IMR-90 (cell line): ENCODE measurements around the gene UBE3B. TPM values are rescaled to one million over a fixed set of nuclear protein-coding genes. Genes with fewer than 3 reads are reported as not detected.
A peak's percentile ranks its signal among the peaks of the same experiment; 100 is the strongest.

Experiments
- ATAC-seq: fragments of 200-7000 bp; cut with Tn5 transposase; 2 replicates; pipeline ENCODE4 v1.9.1; 2020; ENCODE audit warnings: low read depth, mild to moderate bottlenecking, moderate library complexity
- BruUV-seq: library from RNA; stranded (reverse); fragments of 400-500 nt; replicated peaks from 2 replicates; lab custom pipeline; 2021; lab: Mats Ljungman, UMichigan
- CTCF ChIA-PET: fragments of 300-600 bp; formaldehyde crosslinking; extraction: SDS; loops from one replicate; lab custom pipeline; 2021; ENCODE audit warnings: antibody characterized with exemption; lab: Yijun Ruan, JAX
- POLR2A ChIA-PET: fragments of 300-600 bp; sonication (Branson Sonifier 250); formaldehyde crosslinking; loops from one replicate; lab custom pipeline; 2022; ENCODE audit warnings: antibody characterized with exemption; ENCODE audit not compliant: unreplicated experiment; lab: Charles Lee
- DNase-seq: peaks from one replicate; pipeline ENCODE4 v3.0.0; 2013
- H2AFZ ChIP-seq: replicated peaks from 2 replicates; pipeline ENCODE3; 2013; ENCODE audit warnings: low read length, mild to moderate bottlenecking; ENCODE audit not compliant: poor library complexity
- H2AK5ac ChIP-seq: 2 replicates; pipeline ENCODE4 v1.6.1; 2013; ENCODE audit warnings: low read depth, low read length, inconsistent platforms
- H2AK9ac ChIP-seq: replicated peaks from 2 replicates; pipeline ENCODE3; 2013; ENCODE audit warnings: mild to moderate bottlenecking, low read depth, low read length, moderate library complexity; ENCODE audit not compliant: poor library complexity
- H2BK120ac ChIP-seq: 2 replicates; pipeline ENCODE4 v1.6.1; 2013; ENCODE audit warnings: low read depth, low read length, inconsistent platforms
- H2BK15ac ChIP-seq: 3 replicates; pipeline ENCODE4 v1.6.1; 2013; ENCODE audit warnings: low read depth, low read length, inconsistent platforms
- H2BK20ac ChIP-seq: 2 replicates; pipeline ENCODE4 v1.6.1; 2013; ENCODE audit warnings: low read depth, mild to moderate bottlenecking, inconsistent platforms, low read length, moderate library complexity
- H2BK5ac ChIP-seq: 2 replicates; pipeline ENCODE4 v1.6.1; 2013; ENCODE audit warnings: mild to moderate bottlenecking, low read depth, low read length, inconsistent platforms; ENCODE audit not compliant: poor library complexity, severe bottlenecking
- H3K14ac ChIP-seq: replicated peaks from 2 replicates; pipeline ENCODE4 v1.6.1; 2013; ENCODE audit warnings: low read depth, low read length, inconsistent platforms
- H3K18ac ChIP-seq: 2 replicates; pipeline ENCODE4 v1.6.1; 2013; ENCODE audit warnings: low read depth, low read length, control low read depth
- H3K23ac ChIP-seq: 2 replicates; pipeline ENCODE4 v1.6.1; 2013; ENCODE audit warnings: low read depth, low read length, inconsistent platforms
- H3K27ac ChIP-seq: 2 replicates; pipeline ENCODE4 v1.5.1; 2013; ENCODE audit warnings: mild to moderate bottlenecking, control low read depth, low read length; ENCODE audit not compliant: insufficient read depth
- H3K27me3 ChIP-seq: 2 replicates; pipeline ENCODE4 v1.6.1; 2013; ENCODE audit warnings: low read length; ENCODE audit not compliant: control insufficient read depth, insufficient read depth
- H3K36me3 ChIP-seq: 2 replicates; pipeline ENCODE4 v1.6.1; 2013; ENCODE audit warnings: low read length, mixed read lengths; ENCODE audit not compliant: control insufficient read depth, insufficient read depth
- H3K4ac ChIP-seq: 2 replicates; pipeline ENCODE4 v1.6.1; 2013; ENCODE audit warnings: low read depth, low read length, inconsistent platforms
- H3K4me1 ChIP-seq: 2 replicates; pipeline ENCODE4 v1.6.1; 2013; ENCODE audit warnings: low read length, mixed read lengths; ENCODE audit not compliant: control insufficient read depth, insufficient read depth
- H3K4me2 ChIP-seq: 2 replicates; pipeline ENCODE4 v1.6.1; 2013; ENCODE audit warnings: low read depth, mild to moderate bottlenecking, control low read depth, low read length, moderate library complexity
- H3K4me3 ChIP-seq: 2 replicates; pipeline ENCODE4 v1.5.1; 2013; ENCODE audit warnings: low read depth, mild to moderate bottlenecking, control low read depth, low read length, moderate library complexity; ENCODE audit not compliant: insufficient read depth
- H3K56ac ChIP-seq: 2 replicates; pipeline ENCODE4 v1.6.1; 2013; ENCODE audit warnings: low read length, inconsistent platforms; ENCODE audit not compliant: insufficient read depth; ENCODE audit errors: extremely low read depth
- H3K79me1 ChIP-seq, 2 experiments: 2 replicates each; pipeline ENCODE4 v1.6.1; 2013; ENCODE audit warnings: low read length in 2 of 2, inconsistent platforms in 1 of 2, low read depth in 1 of 2
- H3K9ac ChIP-seq: 2 replicates; pipeline ENCODE4 v1.6.1; 2013; ENCODE audit warnings: low read depth, low read length, control low read depth
- H3K9me1 ChIP-seq: 2 replicates; pipeline ENCODE4 v1.6.1; 2013; ENCODE audit warnings: low read length, inconsistent platforms; ENCODE audit not compliant: insufficient read depth
- H3K9me3 ChIP-seq: 2 replicates; pipeline ENCODE4 v1.6.1; 2013; ENCODE audit warnings: low read length; ENCODE audit not compliant: control insufficient read depth, insufficient read depth
- H4K20me1 ChIP-seq: 2 replicates; pipeline ENCODE4 v1.6.1; 2013; ENCODE audit warnings: low read length, inconsistent platforms; ENCODE audit not compliant: insufficient read depth
- H4K5ac ChIP-seq: 2 replicates; pipeline ENCODE4 v1.6.1; 2013; ENCODE audit warnings: mild to moderate bottlenecking, low read depth, low read length, control low read depth
- H4K8ac ChIP-seq, 2 experiments: 2 replicates each; pipeline ENCODE4 v1.6.1; 2013; ENCODE audit warnings: low read depth in 2 of 2, low read length in 2 of 2, control low read depth in 1 of 2, inconsistent platforms in 1 of 2
- H4K91ac ChIP-seq: 2 replicates; pipeline ENCODE4 v1.6.1; 2013; ENCODE audit warnings: low read depth, low read length, inconsistent platforms; ENCODE audit not compliant: insufficient read depth
- BHLHE40 ChIP-seq: fragments of 150-350 bp; IDR thresholded peaks from 2 replicates; pipeline ENCODE4 v1.6.1; 2016; ENCODE audit warnings: mild to moderate bottlenecking, low read depth, low read length
- CEBPB ChIP-seq: IDR thresholded peaks from 2 replicates; pipeline ENCODE4 v1.6.1; 2012; ENCODE audit warnings: low read depth, low read length, improper control_type of control experiment
- CTCF ChIP-seq: conservative IDR thresholded peaks from 2 replicates; pipeline ENCODE4 v1.5.1; 2012; ENCODE audit warnings: mild to moderate bottlenecking, low read depth, low read length, improper control_type of control experiment
- RAD21 ChIP-seq: IDR thresholded peaks from 2 replicates; pipeline ENCODE4 v1.6.1; 2012; ENCODE audit warnings: low read length, improper control_type of control experiment
- RCOR1 ChIP-seq: IDR thresholded peaks from 2 replicates; pipeline ENCODE4 v1.6.1; 2012; ENCODE audit warnings: mild to moderate bottlenecking, low read length, improper control_type of control experiment; ENCODE audit not compliant: insufficient replicate concordance
- SMC3 ChIP-seq: fragments of 150-350 bp; IDR thresholded peaks from 2 replicates; pipeline ENCODE4 v1.6.1; 2016; ENCODE audit warnings: low read depth, mild to moderate bottlenecking, antibody characterized with exemption, low read length, moderate library complexity
- WGBS, 2 experiments: methylation state at CpG; one replicate each; pipeline versions ENCODE4 v1.1.5 to v1.1.7; 2013; ENCODE audit warnings: missing lambda C conversion rate in 2 of 2; ENCODE audit not compliant: insufficient read length in 1 of 2; ENCODE audit errors: extremely low coverage in 2 of 2; 5-methylcytosine and 5-hydroxymethylcytosine counted together
- dilution Hi-C: fragments of 300-500 bp; cut with HindIII; formaldehyde crosslinking; loops from one replicate; pipeline ENCODE4 v1.14.3; 2018; ENCODE audit warnings: low sequenced_read_pairs; ENCODE audit not compliant: unreplicated experiment
- in situ Hi-C: fragments of 300-500 bp; cut with MboI; formaldehyde crosslinking; loops from 3 replicates; pipeline ENCODE4 v1.14.3; 2019; ENCODE audit warnings: low sequenced_read_pairs, inconsistent platforms, mixed read lengths
- intact Hi-C: fragments of 100-400 bp; cut with micrococcal nuclease; formaldehyde crosslinking; loops from 2 replicates; pipeline ENCODE4 v1.10.0; 2022
- polyA plus RNA-seq, 3 experiments: library from polyadenylated mRNA; depleted of rRNA; stranded (reverse); fragments of >200 nt; gene quantifications; 2 replicates each; pipeline ENCODE4 v1.2.3, GENCODE V29; 2012; ENCODE audit warnings: low replicate concordance in 1 of 3
- total RNA-seq: library from RNA; depleted of rRNA; stranded (reverse); fragments of >200 nt; gene quantifications from 2 replicates; pipeline ENCODE4 v1.2.3, GENCODE V29; 2012

UBE3B gene
- total and polyA plus RNA-seq, 2 of the 4 experiments (the other 2 are of a cell fraction) = 18.8 to 24.9 TPM

GRCh38 chr12:109428037-109428629 lies 49.3 kb upstream of the UBE3B start:
- H2BK5ac ChIP-seq = no peak overlapping the region
- no peak overlapping the region for H3K27ac ChIP-seq
- ChIA-PET CTCF (interaction anchor here (0.5 to 1.3 kb wide), 22 partner anchors 9 to 701 kb away, joined by 3 to 8 read pairs (median 4); partner anchors contain the start of gene KCTD10), POLR2A (no interaction called here)
- H2BK15ac ChIP-seq = no peak overlapping the region
- H4K8ac ChIP-seq = no peak overlapping the region
- no peaks in the 10 kb centered on the region for H3K4me1 ChIP-seq
- BruUV-seq = no TSS peak
- no peaks in the 10 kb centered on the region for H3K9me3 ChIP-seq
- no peaks in the 10 kb centered on the region for H3K79me1 ChIP-seq
- H4K20me1 ChIP-seq = no peaks in the 10 kb centered on the region
- peak; percentile 79 for DNase-seq
- no peak overlapping the region for H2BK20ac ChIP-seq
- no peak overlapping the region for H3K14ac ChIP-seq
- no peak overlapping the region for H2BK120ac ChIP-seq
- peak; percentile 98 for ATAC-seq
- H3K27me3 ChIP-seq = peaks cover 13% of the 10 kb centered on the region; the same call in 1 of the 2 replicates
- no peaks in the 10 kb centered on the region for H3K36me3 ChIP-seq
- TF ChIP-seq RAD21 = peak; percentile 87
- TF ChIP-seq RCOR1 = no peak
- peak; percentile 87 for TF ChIP-seq SMC3
- TF ChIP-seq BHLHE40 = no peak
- TF ChIP-seq CTCF = peak; percentile 96
- no peak for TF ChIP-seq CEBPB
- H3K4me3 ChIP-seq = no peak overlapping the region
- no peak overlapping the region for H2AK5ac ChIP-seq
- no peak overlapping the region for H3K9ac ChIP-seq
- no CpG with 5 or more reads among the region's 8 CpGs for WGBS, 2 experiments
- H3K9me1 ChIP-seq = no peaks in the 10 kb centered on the region
- dilution Hi-C loops (no loop called here), in situ Hi-C loops (loop anchor here (10.0 kb wide), 1 partner anchor 347 kb away; no protein-coding TSS in a partner anchor), intact Hi-C loops (loop anchor here (1.0 to 5.0 kb wide), 4 partner anchors 49 to 347 kb away; partner anchors contain the start of genes KCTD10, MMAB, MVK and UBE3B)
- H4K91ac ChIP-seq = no peak overlapping the region
- H3K18ac ChIP-seq = no peak overlapping the region
- no peak overlapping the region for H3K23ac ChIP-seq
- no peak overlapping the region for H3K4ac ChIP-seq
- no peak overlapping the region for H4K5ac ChIP-seq
- peak overlapping the region; percentile 79 for H2AFZ ChIP-seq
- no peak overlapping the region for H3K4me2 ChIP-seq
- H2AK9ac ChIP-seq = peak overlapping the region; percentile 12
- no peak overlapping the region for H3K56ac ChIP-seq
